HEK293 (cell line): ENCODE measurements around the gene PSMD13.
"Not testable (repeated sequence)": the region's sequence is repeated elsewhere in the genome, so short reads cannot be mapped to it uniquely, and the experiment has no call there.

Experiments used
- MYNN ChIP-seq: fragments of 450-650 bp; formaldehyde crosslinking; IDR thresholded peaks from 2 replicates; pipeline ENCODE4 v1.5.1; 2016; ENCODE audit warnings: missing biosample characterization, missing genetic modification characterization, borderline replicate concordance
- ZNF138 ChIP-seq: fragments of 450-650 bp; formaldehyde crosslinking; IDR thresholded peaks from 2 replicates; pipeline ENCODE4 v1.5.1; 2016; ENCODE audit warnings: missing biosample characterization, missing genetic modification characterization, borderline replicate concordance
- TF ChIP-seq, protein P1 (sequence below): fragments of 450-650 bp; formaldehyde crosslinking; IDR thresholded peaks from 2 replicates; pipeline ENCODE4 v1.5.1; 2016; ENCODE audit warnings: missing biosample characterization, missing genetic modification characterization
- TF ChIP-seq, protein P2 (sequence below): fragments of 450-650 bp; formaldehyde crosslinking; IDR thresholded peaks from 2 replicates; pipeline ENCODE4 v1.5.1; 2016; ENCODE audit warnings: missing biosample characterization, missing genetic modification characterization

DNA sequence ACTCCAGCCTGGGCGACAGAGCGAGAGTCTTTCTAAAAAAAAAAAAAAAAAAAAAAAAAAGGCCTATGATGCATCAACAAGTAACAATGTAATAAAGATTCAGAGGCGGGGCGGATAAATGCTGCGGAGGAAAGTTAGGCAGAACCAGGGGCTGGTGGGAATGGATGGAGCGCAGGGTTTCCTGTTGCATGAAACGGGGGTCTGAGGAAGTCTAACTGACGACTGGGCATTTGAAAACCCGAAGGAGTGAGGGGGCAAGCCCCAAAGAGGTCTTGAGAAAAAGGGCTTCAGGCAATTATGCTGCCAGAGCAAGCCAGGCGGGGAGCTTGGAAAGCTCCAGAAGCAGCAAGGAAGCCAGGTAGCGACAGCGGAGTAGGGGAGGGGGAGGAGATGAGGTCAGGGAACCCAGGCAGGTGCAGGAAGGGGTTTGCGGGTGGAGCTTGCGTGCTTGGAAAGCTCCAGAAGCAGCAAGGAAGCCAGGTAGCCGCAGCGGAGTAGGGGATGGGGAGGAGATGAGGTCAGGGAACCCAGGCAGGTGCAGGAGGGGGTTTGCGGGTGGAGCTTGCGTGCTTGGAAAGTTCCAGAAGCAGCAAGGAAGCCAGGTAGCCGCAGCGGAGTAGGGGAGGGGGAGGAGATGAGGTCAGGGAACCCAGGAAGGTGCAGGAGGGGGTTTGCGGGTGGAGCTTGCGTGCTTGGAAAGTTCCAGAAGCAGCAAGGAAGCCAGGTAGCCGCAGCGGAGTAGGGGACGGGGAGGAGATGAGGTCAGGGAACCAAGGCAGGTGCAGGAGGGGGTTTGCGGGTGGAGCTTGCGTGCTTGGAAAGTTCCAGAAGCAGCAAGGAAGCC lies 50.4 kb downstream of the PSMD13 start:
- TF ChIP-seq ZNF138, MYNN: not testable (repeated sequence)
- TF ChIP-seq, protein P1, sequence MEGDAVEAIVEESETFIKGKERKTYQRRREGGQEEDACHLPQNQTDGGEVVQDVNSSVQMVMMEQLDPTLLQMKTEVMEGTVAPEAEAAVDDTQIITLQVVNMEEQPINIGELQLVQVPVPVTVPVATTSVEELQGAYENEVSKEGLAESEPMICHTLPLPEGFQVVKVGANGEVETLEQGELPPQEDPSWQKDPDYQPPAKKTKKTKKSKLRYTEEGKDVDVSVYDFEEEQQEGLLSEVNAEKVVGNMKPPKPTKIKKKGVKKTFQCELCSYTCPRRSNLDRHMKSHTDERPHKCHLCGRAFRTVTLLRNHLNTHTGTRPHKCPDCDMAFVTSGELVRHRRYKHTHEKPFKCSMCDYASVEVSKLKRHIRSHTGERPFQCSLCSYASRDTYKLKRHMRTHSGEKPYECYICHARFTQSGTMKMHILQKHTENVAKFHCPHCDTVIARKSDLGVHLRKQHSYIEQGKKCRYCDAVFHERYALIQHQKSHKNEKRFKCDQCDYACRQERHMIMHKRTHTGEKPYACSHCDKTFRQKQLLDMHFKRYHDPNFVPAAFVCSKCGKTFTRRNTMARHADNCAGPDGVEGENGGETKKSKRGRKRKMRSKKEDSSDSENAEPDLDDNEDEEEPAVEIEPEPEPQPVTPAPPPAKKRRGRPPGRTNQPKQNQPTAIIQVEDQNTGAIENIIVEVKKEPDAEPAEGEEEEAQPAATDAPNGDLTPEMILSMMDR (tag by site-specific recombination): not testable (repeated sequence)
- TF ChIP-seq, protein P2, sequence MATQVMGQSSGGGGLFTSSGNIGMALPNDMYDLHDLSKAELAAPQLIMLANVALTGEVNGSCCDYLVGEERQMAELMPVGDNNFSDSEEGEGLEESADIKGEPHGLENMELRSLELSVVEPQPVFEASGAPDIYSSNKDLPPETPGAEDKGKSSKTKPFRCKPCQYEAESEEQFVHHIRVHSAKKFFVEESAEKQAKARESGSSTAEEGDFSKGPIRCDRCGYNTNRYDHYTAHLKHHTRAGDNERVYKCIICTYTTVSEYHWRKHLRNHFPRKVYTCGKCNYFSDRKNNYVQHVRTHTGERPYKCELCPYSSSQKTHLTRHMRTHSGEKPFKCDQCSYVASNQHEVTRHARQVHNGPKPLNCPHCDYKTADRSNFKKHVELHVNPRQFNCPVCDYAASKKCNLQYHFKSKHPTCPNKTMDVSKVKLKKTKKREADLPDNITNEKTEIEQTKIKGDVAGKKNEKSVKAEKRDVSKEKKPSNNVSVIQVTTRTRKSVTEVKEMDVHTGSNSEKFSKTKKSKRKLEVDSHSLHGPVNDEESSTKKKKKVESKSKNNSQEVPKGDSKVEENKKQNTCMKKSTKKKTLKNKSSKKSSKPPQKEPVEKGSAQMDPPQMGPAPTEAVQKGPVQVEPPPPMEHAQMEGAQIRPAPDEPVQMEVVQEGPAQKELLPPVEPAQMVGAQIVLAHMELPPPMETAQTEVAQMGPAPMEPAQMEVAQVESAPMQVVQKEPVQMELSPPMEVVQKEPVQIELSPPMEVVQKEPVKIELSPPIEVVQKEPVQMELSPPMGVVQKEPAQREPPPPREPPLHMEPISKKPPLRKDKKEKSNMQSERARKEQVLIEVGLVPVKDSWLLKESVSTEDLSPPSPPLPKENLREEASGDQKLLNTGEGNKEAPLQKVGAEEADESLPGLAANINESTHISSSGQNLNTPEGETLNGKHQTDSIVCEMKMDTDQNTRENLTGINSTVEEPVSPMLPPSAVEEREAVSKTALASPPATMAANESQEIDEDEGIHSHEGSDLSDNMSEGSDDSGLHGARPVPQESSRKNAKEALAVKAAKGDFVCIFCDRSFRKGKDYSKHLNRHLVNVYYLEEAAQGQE (tag by site-specific recombination): not testable (repeated sequence)
